Endodermal cell (in vitro differentiated cells): ENCODE results near the gene MEF2D. TPM values are rescaled to one million over a fixed set of nuclear protein-coding genes. Genes with fewer than 3 reads are reported as not detected.

ENCODE experiments used
- DNase-seq: peaks from one replicate; pipeline ENCODE4 v3.0.0-alpha.2; 2017
- H3K27ac ChIP-seq: 2 replicates; pipeline ENCODE4 v1.5.1; 2013; ENCODE audit warnings: mild to moderate bottlenecking, low read depth, low read length, moderate library complexity
- H3K27me3 ChIP-seq: 2 replicates; pipeline ENCODE4 v1.6.1; 2013; ENCODE audit warnings: mild to moderate bottlenecking, low read length, moderate library complexity; ENCODE audit not compliant: insufficient read depth, control insufficient read depth, poor library complexity, severe bottlenecking
- H3K36me3 ChIP-seq: 2 replicates; pipeline ENCODE4 v1.7.0; 2013; ENCODE audit warnings: mild to moderate bottlenecking, low read length, moderate library complexity; ENCODE audit not compliant: control insufficient read depth, insufficient read depth
- H3K4me1 ChIP-seq: one replicate; pipeline ENCODE4 v1.7.0; 2013; ENCODE audit warnings: low read length; ENCODE audit not compliant: control insufficient read depth, insufficient read depth
- H3K4me3 ChIP-seq: 2 replicates; pipeline ENCODE4 v1.5.1; 2013; ENCODE audit warnings: mild to moderate bottlenecking, low read length, moderate library complexity
- H3K9ac ChIP-seq: 2 replicates; pipeline ENCODE4 v1.6.1; 2013; ENCODE audit warnings: mild to moderate bottlenecking, low read length, moderate library complexity; ENCODE audit not compliant: poor library complexity, severe bottlenecking; ENCODE audit errors: extremely low read depth
- H3K9me3 ChIP-seq: 2 replicates; pipeline ENCODE4 v1.6.1; 2013; ENCODE audit warnings: mild to moderate bottlenecking, low read length, moderate library complexity; ENCODE audit not compliant: control insufficient read depth
- H3K27ac Mint-ChIP-seq: 2 replicates; pipeline ENCODE4 v1.8.0; 2020; ENCODE audit warnings: mixed read lengths
- H3K27me3 Mint-ChIP-seq: 2 replicates; pipeline ENCODE4 v1.8.0; 2021; ENCODE audit warnings: mild to moderate bottlenecking, mixed read lengths; ENCODE audit not compliant: insufficient read depth
- H3K36me3 Mint-ChIP-seq: 2 replicates; pipeline ENCODE4 v1.8.0; 2020; ENCODE audit warnings: low read depth, mixed read lengths
- H3K4me1 Mint-ChIP-seq: 2 replicates; pipeline ENCODE4 v1.8.0; 2020; ENCODE audit warnings: mixed read lengths
- H3K4me3 Mint-ChIP-seq: 2 replicates; pipeline ENCODE4 v1.8.0; 2020; ENCODE audit warnings: mild to moderate bottlenecking, moderate library complexity, mixed read lengths
- H3K9me3 Mint-ChIP-seq: 2 replicates; pipeline ENCODE4 v1.8.0; 2020; ENCODE audit warnings: mild to moderate bottlenecking, mixed read lengths
- WGBS, 2 experiments: methylation state at CpG; one replicate each; pipeline versions ENCODE4 v1.1.5 to v1.1.7; 2013; ENCODE audit warnings: missing lambda C conversion rate in 2 of 2, mixed read lengths in 1 of 2; ENCODE audit not compliant: insufficient coverage in 1 of 2, insufficient read length in 1 of 2; 5-methylcytosine and 5-hydroxymethylcytosine counted together
- total RNA-seq, 2 donors: library from RNA; stranded (reverse); fragmentation: NEBNext Ultra II Directional in 1 of 2; extraction: Animal tissue kit (Norgen Biotek cat#: 25700) in 1 of 2; gene quantifications; 2 replicates in 1 of 2; 3 replicates in 1 of 2; pipeline ENCODE4 v1.2.1, GENCODE V29; 2021
- TF ChIP-seq, protein P1 (sequence below): fragments of 200-600 bp; sonication (generic); conservative IDR thresholded peaks from 2 replicates; pipeline ENCODE4 v1.5.0; 2021; ENCODE audit warnings: antibody characterized with exemption, mild to moderate bottlenecking

MEF2D gene
- total RNA-seq, 2 donors from 2014 or later = 10.5 to 12.8 TPM

- peaks cover 42% of the 10 kb centered on the region for H3K27me3 Mint-ChIP-seq
- DNase-seq = peak; percentile 98
- Histone ChIP-seq H3K4me1 (no peaks in the 10 kb centered on the region), H3K27me3 (peaks cover 36% of the 10 kb centered on the region), H3K4me3 (no peak overlapping the region), H3K9ac (no peak overlapping the region), H3K27ac (no peak overlapping the region), H3K9me3 (no peaks in the 10 kb centered on the region), H3K36me3 (no peaks in the 10 kb centered on the region)
- H3K9me3 Mint-ChIP-seq = no peaks in the 10 kb centered on the region
- no peak overlapping the region for H3K27ac Mint-ChIP-seq
- no peaks in the 10 kb centered on the region for H3K36me3 Mint-ChIP-seq
- H3K4me3 Mint-ChIP-seq = no peak overlapping the region
- TF ChIP-seq, protein P1, sequence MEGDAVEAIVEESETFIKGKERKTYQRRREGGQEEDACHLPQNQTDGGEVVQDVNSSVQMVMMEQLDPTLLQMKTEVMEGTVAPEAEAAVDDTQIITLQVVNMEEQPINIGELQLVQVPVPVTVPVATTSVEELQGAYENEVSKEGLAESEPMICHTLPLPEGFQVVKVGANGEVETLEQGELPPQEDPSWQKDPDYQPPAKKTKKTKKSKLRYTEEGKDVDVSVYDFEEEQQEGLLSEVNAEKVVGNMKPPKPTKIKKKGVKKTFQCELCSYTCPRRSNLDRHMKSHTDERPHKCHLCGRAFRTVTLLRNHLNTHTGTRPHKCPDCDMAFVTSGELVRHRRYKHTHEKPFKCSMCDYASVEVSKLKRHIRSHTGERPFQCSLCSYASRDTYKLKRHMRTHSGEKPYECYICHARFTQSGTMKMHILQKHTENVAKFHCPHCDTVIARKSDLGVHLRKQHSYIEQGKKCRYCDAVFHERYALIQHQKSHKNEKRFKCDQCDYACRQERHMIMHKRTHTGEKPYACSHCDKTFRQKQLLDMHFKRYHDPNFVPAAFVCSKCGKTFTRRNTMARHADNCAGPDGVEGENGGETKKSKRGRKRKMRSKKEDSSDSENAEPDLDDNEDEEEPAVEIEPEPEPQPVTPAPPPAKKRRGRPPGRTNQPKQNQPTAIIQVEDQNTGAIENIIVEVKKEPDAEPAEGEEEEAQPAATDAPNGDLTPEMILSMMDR = peak; percentile 98
- 6 to 9% methylated on average over 4 to 11 of the region's 11 CpGs for WGBS, 2 experiments
- peaks cover 8% of the 10 kb centered on the region for H3K4me1 Mint-ChIP-seq
Observed at GRCh38 chr1:156445789-156446263, 54.7 kb downstream of the MEF2D start.

DNA sequence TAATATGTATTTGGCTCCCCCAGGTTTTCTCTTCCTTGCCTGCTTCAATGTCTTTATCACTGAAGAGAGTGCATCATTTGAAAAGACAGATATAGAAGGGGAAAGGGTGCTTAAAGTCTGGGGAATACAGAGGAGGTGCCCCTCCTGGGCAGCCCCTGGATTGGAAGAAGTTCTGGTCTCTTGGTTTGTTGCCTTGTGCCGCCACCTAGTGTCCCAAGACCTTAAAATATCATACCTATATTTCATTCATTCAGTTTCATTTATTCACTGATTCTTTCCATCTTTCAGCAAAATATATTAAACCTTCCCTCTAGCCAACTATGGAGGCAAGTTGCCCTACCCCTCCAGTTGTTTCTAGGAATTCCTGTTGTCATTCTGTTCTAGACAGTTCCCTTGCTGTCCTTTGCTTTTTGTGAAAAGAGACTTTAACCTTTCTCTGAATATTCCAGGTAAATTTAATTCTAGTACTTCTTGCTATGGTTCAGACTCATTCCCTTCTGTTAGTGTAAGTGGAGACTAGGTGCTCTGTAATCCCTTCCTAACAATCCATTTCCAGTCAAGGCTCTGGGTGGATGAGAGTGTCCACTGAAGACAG lies 56.1 kb downstream of the MEF2D start:
- Mint-ChIP-seq H3K9me3 (no peaks in the 10 kb centered on the region), H3K4me1 (peaks cover 10% of the 10 kb centered on the region), H3K36me3 (no peaks in the 10 kb centered on the region), H3K27me3 (peaks cover 52% of the 10 kb centered on the region), H3K27ac (no peak overlapping the region), H3K4me3 (no peak overlapping the region)
- Histone ChIP-seq H3K27ac (no peak overlapping the region), H3K9ac (no peak overlapping the region), H3K9me3 (no peaks in the 10 kb centered on the region), H3K4me1 (peaks cover 5% of the 10 kb centered on the region), H3K4me3 (no peak overlapping the region), H3K27me3 (peaks cover 49% of the 10 kb centered on the region), H3K36me3 (no peaks in the 10 kb centered on the region)
- TF ChIP-seq, protein P1 = peak; percentile 87
- WGBS, 2 experiments = 0% methylated on average over 1 of the region's 1 CpG
- DNase-seq = peak; percentile 84

- Histone ChIP-seq H3K36me3 (no peaks in the 10 kb centered on the region), H3K27ac (no peak overlapping the region), H3K9me3 (no peaks in the 10 kb centered on the region), H3K4me3 (no peak overlapping the region), H3K27me3 (peaks cover 61% of the 10 kb centered on the region), H3K9ac (no peak overlapping the region), H3K4me1 (peaks cover 11% of the 10 kb centered on the region)
- Mint-ChIP-seq H3K4me1 (peaks cover 18% of the 10 kb centered on the region), H3K4me3 (no peak overlapping the region), H3K27me3 (peaks cover 59% of the 10 kb centered on the region), H3K9me3 (no peaks in the 10 kb centered on the region), H3K27ac (no peak overlapping the region), H3K36me3 (no peaks in the 10 kb centered on the region)
- peak; percentile 26 for DNase-seq
- TF ChIP-seq, protein P1 = no peak
- 73 to 84% methylated on average over 5 to 6 of the region's 6 CpGs for WGBS, 2 experiments
Observed at GRCh38 chr1:156443286-156443685, 57.3 kb downstream of the MEF2D start.
